Measurements from ENCODE around the gene GEMIN2.
A peak's percentile ranks its signal among the peaks of the same experiment; 100 is the strongest.
"Not testable (repeated sequence)": the region's sequence is repeated elsewhere in the genome, so short reads cannot be mapped to it uniquely, and the experiment has no call there.

The GEMIN2 gene

DNA sequence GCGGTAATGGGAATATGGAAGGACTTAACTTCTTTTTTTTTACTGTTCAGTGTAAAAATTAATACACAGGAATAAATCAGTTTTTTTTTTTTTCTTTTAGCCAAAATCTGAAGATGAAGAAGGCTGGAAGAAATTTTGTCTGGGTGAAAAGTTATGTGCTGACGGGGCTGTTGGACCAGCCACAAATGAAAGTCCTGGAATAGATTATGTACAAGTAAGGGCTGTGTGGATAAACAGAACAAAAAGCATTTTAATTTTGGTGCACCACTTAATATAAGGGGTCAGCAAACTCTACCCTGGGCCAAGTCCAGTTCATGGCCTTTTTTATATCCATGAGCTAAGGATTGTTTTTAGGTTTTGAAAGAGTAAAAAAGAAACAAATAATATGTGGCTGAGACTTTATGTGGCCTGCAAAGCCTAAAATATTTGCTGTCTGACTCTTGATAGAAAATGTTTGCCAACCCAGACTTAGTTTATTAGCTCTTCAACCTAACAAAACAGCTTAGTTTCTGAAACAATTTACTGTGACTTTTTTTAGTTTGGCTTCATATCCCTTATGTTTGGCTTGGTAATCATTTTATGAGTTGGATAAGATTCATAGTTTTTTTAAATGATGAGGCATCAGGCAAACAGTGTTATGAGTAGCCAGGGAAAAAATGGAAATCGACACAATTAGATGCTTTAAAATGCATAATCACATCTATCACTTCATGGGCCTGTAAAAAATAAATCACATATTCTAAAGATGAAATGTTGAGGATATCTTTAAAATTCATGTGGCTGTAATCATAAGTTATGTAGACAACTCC is 8.4 kb downstream of the GEMIN2 start:
- DNase-seq = no peak

DNA sequence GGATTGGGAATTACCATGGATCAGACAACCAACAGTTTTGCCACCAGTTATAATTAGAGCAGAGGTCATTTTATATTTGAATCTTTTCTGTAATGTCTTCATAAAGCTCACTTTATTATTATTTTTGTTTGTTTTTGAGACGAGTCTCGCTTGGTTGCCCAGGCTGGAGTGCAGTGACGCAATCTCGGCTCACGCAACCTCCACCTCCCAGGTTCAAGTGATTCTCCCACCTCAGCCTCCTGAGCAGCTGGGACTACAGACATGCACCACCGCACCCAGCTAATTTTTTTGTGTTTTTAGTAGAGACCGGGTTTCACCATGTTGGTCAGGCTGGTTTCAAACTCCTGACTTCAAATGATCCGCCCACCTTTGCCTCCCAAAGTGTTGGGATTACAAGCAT is 23.7 kb downstream of the GEMIN2 start:
- DNase-seq = not testable (repeated sequence)

DNA sequence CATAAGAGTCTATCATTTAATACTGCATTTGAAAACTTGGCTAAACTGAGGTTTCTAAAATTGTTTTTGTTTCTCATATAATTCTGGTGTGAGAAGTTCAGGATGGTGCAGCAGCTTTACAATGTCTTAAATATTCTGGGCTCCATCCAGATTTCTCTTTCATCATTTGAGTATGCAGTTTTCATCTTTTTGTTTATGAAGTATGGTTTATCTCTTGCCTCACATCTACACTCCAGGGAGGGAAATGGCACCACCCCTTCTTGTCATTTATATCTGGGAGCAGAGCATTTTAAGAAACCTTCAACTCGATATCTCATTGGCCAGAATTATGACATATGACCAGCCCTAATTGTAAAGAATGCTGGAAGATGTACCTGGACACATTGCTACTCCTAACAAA is 24.3 kb downstream of the GEMIN2 start:
- DNase-seq = no peak

DNA sequence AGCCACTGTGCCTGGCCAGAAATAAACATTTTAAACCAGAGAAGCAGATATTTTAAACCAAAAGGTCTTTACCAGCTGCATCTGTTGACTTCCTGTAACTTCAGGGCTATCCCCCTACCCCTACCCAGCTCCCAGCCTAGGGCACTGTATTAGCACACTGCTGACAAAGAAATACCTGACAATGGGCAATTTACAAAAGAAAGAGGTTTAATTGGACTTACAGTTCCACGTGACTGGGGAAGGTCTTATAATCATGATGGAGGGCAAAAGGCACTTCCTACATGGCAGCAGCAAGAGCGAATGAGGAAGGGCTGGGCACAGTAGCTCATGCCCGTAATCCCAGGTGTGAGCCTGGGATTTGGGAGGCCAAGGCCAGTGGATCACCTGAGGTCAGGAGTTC is 26.0 kb downstream of the GEMIN2 start:
- DNase-seq = no peak

DNA sequence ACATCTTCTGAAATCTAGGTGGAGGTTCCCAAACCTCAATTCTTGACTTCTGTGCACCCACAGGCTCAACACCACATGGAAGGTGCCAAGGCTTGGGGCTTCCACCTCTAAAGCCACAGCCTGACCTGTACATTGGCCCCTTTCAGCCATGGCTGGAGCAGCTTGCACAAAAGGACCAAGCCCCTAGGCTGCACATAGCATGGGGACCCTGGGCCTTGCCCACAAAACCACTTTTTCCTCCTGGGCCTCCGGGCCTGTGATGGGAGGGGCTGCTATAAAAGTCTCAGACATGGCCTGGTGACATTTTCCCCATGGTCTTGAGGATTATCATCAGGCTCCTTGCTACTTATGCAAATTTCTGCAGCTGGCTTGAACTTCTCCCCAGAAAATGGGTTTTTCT is 27.5 kb downstream of the GEMIN2 start:
- DNase-seq = not testable (repeated sequence)

DNA sequence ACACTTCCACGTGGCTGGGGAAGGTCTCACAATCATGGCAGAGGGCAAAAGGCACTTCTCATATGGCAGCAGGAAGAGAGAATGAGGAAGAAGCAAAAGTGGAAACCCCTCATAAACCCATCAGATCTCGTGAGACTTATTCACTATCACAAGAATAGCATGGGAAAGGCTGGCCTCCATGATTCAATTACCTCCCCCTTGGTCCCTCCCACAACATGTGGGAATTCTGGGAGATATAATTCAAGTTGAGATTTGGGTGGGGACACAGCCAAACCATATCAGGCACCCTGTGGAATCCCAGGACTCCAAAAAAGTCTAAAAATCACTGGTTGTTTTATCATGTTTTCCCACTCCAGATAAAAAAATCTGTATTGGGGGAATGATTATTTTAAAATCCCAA is 29.1 kb downstream of the GEMIN2 start:
- not testable (repeated sequence) for DNase-seq

DNA sequence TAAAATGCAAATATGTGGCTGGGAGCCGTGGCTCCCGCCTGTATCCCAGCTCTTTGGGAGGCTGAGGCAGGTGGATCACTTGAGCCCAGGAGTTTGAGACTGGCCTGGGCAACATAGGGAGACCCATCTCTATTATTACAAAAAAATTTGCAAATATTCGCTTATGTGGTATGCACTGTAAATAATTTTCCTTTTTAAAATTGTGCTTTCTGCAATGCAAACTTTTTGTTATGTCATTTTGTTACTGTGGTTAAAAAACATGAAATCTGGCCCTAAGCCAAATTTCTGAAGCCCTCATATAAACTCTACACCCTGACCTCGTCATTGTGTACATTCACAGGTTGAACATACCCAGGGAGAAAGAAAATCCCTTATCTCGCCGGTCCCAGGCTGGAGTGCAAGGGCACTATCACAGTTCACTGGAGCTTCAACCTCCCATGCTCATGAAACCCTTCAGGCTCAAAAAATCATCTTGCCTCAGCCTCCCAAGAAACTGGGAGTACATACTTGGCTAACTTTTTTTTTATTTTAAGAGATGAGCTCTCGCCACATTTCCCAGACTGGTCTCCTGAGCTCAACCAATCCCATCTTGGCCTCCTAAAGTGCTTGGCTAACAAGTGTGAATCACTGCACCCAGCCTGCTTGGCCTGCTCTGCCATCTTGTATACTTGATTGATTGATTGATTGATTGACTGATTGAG is 31.3 kb downstream of the GEMIN2 start:
- DNase-seq = no peak

DNA sequence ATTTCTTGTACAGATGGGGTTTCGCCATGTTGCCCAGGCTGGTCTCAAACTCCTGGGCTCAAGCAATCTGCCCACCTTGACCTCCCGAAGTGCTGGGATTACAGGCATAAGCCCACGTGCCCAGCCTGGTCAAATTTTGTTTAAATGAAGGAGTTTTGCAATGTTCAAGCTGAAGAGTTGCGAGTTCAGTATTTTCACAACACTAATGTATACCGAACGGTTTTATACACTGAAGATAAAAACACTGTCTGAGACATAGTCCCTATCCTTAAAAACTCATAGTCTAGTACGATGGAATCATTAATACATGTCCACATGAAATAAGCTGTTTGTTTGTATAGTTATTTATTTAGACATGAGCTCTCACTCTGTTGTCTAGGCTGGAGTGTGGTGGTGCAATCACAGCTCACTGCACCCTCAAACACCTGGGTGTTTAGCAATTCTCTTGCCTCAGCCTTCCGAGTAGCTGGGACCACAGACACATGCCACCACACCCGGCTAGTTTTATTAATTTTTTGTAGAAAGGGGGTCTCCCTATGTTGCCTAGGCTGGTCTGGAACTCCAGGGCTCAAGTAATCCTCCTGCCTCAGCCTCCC is 40.6 kb downstream of the GEMIN2 start:
- DNase-seq = no peak

DNA sequence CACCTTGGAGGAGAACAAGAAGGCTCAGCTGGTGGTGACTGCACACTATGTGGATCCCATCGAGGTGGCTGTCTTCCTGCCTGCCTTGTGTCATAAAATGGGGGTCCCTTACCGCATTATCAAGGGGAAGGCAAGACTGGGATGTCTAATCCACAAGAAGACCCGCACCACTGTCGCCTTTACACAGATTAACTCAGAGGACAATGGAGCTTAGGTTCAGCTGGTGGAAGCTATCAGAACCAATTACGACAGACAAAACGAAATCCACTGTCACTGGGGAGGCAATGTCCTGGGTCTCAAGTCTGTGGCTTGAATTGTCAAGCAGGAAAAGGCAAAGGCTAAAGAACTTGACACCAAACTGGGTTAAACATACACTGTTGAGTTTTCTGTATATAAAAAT is 43.4 kb downstream of the GEMIN2 start:
- no peak for DNase-seq

DNA sequence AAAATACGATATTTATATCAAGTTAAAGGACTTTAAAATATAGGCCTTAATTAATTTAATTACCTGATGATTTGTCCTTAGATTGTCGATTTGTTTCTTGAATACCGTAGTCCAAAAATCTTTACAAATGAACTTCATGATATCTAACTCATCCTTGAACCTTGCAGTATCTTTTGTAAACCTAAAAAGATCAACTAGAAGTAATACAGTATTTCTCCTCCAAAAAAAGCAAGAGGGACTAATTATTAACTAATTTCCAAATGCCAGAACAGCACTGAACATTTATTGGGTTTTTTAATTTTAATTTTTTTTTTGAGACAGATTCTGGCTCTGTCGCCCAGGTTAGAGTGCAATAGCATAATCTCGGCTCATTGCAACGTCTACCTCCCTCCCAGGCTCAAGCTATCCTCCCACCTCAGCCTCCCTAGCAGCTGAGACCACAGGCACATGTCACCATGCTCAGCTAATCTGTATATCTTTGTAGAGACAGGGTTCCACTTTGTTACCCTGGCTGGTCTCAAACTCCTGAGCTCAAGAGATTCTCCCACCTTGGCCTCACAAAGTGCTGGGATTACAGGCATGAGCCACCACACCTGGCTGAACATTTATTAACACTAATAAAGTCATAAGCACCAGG is 44.2 kb downstream of the GEMIN2 start:
- DNase-seq = no peak

DNA sequence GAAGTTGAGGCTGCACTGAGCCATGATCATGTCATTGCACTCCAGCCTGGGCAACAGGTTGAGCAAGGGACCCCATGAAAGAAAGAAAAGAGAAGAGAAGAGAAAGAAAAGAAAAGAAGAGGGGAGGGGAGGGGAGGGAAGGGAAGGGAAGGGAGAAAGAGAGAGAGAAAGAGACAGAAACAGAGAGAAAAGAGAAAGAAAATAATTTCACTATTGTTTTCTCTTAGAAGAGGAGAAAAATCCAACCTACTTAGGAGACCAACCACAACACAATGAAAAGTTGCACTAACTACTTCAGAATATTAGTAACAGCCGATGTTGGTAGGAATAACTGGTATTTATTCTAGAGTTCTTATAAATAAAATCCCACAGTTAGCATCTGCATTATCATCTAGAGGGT is 46.4 kb downstream of the GEMIN2 start:
- no peak for DNase-seq

DNA sequence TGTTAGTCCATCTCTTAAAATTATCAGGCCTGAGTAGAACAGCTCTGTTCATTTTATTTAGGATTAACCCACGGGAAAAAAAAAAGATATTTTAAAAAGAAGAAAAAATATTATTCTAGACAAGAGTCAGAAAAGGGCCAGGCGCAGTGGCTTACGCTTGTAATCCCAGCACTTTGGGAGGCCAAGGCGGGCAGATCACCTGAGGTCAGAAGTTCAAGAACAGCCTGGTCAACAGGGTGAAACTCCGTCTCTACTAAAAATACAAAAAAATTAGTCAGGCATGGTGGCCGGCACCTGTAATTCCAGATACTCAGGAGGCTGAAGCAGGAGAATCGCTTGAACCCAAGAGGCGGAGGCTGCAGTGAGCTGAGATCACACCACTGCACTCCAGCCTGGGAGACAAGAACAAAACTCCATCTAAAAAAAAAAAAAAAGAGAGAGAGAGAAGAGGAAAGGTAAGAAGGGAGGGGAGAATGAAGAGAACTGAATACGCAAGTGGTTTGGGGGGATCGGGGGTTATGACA is 53.7 kb downstream of the GEMIN2 start:
- DNase-seq = not testable (repeated sequence)

DNA sequence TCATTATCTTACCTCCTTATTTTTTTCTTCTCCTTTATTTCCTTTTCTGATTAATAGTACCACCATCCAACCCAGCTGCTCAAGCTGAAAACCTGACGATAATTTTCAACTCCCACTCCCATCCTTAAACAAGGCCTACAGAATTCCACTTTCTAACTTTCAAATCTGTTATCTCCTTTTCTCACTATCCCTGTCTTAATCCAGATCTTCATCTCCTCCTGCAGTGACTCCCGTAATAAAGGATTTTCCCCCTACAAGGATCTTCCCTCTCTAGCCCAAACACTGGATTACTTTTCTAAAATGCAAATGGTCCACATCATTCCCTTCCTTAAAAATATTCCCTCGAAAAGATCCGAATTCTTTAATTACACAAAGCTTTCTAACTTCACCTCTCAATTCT is 54.5 kb downstream of the GEMIN2 start:
- DNase-seq = no peak

DNA sequence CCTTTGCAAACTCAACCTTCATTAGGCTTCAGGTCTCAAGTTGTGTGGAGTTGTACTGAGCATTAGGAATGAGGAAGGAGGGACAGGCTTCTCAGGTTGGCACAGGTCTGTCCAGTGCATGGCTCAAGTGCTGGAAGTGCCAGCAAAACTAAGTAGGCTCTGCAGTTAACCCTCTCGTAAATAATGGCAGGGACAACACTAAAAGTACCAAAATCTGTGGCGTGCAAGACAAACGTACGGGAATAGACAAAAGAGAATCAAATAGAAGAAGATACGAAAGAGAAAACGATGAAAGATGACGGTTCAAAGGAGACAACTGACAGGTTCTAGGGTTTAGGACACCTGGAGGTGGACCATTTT is 55.4 kb downstream of the GEMIN2 start:
- DNase-seq = no peak

DNA sequence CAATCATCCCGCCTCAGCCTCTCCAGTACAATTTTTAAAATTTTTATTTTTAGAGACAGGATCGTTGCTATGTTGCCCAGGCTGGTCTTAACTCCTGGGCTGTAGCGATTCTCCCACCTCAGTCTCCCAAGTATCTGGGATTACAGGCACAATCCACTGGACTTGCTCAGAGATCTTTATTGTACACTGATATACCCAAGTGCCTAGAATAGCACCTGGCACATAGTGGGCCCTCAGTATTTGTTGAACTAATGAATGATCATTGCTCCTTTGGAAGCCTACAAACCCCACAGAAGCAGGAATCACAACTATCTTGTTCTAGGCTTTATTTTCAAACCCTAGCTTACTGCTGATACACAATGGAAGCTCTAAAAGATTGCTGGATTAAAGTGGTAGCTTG is 59.1 kb downstream of the GEMIN2 start:
- DNase-seq = no peak

DNA sequence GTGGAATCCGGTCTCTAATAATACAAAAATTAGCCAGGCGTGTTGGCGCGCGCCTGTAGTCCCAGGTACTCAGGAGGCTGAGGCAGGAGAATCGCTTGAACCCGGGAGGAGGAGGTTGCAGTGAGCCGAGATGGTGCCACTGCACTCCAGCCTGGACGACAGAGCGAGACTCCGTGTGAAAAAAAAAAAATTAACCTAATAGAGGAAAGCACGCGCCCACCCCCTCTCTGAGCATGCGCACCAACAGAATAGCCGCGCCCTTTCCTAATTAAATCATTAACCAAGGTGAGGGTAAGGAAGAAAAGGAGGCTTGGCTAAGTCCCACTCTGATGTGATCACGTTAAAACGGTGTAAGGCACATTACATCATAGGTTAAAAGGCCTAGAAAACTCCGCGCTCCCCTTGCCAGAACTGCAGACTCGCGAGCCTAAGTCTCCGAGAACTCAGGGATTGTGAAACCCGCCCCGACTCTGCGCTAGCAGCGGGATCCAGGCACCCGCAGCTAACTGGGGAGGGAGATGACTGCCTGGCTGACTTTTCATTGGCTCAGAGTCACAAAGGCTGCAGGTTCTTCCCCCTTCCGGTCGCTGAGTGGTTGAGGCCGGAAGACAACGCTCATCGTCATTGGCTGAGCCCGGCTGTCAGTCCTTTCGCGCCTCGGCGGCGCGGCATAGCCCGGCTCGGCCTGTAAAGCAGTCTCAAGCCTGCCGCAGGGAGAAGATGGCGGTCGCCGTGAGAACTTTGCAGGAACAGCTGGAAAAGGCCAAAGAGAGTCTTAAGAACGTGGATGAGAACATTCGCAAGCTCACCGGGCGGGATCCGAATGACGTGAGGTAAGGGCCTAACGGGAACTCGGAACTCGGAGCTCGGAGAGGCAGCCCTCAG is 60.7 kb downstream of the GEMIN2 start, which contains the start of gene PNN:
Gene PNN, plus strand, starts transcription at position 695 of the 885 bp plus-strand sequence. Its CDS starts 26 bp downstream, at position 721.
- peak; percentile 99 for DNase-seq

DNA sequence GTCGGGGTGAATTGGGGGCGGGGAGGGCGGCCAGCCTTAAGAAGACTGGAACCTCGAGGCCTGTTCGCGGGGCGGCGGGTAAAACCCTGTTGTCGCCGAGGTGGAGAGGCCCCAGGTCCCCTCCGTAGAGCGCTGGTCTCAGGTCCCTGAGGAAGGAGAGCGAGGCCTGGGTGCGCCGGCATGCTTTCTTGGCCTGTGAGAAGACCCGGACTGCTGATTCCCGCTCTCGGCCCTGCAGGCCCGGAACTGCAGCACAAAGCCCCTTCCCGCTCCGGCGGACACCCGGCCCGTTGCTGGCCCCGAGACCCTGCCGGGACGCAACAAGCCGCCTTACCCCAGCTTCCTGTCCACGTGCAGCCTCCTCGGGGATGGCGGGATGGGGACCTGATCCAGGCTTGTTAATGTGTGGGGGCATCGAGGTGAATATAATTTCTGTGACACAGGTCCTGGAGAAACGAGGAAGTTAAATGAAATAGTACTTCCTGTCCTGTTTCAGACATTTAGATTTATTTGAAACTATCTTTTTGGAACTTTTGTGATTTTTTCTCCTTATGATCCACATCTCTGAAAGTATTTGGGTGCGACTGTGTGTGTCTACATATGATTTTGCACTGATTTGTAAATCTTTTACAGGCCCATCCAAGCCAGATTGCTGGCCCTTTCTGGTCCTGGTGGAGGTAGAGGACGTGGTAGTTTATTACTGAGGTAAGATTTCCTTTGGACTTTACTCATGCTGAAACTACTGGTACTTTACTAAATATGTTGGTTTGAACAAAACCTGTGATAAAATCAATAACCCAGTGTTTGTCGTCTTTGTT is 61.5 kb downstream of the GEMIN2 start:
- peak; percentile 50 for DNase-seq

DNA sequence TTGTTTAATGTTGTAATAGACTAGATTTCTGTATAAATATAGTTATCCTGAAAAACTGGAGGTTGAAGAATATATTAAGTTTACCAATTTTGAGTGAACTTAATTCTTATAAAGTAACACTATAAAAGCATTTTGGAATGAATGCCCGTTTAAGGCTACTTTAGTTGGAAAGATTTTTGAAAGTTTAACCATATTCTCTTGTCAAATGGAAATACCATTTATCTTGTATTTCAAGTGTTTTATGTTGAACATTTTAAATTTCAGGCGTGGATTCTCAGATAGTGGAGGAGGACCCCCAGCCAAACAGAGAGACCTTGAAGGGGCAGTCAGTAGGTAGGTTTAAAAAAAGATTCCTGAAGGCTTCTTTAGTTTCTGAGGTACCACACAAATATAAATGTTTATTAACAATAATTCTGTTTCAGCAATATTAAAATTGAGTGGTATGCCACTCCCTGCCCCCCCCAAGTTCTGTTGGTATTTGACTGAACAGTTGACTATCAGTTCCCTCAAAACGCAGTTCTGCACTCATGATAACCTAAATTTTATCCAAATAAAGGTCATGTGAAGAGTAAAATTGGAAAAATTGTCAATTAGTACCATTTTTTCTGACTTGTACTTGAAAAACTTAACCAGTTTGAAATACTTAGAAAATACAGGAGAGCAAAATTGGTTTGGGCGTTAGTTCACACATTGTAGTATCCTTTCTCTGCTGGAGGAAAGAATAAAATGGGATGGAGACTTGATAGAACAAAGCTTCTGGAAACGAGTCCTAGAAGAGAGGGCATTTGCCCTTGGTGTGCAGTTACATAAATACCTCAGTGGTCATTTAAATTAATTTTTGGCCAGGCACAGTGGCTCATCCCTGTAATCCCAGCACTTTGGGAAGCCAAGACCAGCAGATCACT is 62.4 kb downstream of the GEMIN2 start:
- no peak for DNase-seq

DNA sequence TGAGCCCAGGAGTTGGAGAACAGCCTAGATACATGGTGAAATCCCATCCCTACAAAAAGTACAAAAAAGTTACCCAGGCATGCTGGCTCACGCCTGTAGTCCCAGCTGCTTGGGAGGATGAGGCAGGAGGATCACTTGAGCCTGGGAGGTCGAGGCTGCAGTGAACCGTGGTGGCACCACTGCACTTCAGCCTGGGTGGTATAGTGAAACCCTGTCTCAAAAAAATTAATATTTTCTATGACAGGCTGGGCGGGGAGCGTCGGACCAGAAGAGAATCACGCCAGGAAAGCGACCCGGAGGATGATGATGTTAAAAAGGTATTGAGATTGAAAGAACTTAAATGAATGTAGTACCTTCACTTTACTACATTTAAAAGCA is 63.0 kb downstream of the GEMIN2 start:
- no peak for DNase-seq

DNA sequence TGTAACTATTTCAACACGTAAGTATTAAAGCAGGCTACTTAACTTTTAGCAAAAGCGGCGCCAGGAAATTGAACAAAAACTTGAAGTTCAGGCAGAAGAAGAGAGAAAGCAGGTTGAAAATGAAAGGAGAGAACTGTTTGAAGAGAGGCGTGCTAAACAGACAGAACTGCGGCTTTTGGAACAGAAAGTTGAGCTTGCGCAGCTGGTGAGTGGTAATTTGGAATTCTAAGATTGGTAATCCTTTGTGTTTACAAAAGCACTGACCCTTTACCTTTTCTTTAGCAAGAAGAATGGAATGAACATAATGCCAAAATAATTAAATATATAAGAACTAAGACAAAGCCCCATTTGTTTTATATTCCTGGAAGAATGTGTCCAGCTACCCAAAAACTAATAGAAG is 64.9 kb downstream of the GEMIN2 start:
- DNase-seq = no peak
